ENCODE data around the gene CBY2.
"Not testable (repeated sequence)": the region's sequence is repeated elsewhere in the genome, so short reads cannot be mapped to it uniquely, and the experiment has no call there.

Gene CBY2, protein sequence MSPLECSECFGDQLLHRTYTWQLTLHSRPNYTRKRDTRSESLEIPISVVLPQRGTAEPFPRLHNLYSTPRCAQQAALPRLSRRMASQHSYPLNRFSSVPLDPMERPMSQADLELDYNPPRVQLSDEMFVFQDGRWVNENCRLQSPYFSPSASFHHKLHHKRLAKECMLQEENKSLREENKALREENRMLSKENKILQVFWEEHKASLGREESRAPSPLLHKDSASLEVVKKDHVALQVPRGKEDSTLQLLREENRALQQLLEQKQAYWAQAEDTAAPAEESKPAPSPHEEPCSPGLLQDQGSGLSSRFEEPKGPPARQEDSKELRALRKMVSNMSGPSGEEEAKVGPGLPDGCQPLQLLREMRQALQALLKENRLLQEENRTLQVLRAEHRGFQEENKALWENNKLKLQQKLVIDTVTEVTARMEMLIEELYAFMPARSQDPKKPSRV

DNA sequence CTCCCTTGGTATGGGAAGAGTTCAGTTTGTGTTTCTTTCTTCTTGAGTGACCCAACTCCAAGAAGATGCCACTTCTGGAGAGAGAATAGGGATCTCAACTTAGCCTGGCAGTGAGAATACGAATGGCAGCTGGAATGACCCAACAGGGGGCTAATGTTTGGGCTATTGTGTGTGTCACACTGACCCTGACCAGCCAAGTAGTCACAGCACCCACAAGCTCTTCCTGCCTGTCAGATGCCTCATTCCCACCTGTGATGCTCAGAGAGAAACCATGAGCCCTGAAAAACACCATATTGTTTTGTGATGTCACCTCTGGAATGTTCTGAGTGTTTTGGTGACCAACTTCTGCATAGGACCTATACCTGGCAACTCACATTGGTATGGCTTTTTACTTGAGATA is at the start of gene CBY2:
Gene CBY2 (plus strand): TSS at position 233 of the 400 bp plus-strand sequence. CDS start 71 bp downstream, at position 304.
- DNase-seq (no peak), ATAC-seq (no peak)

DNA sequence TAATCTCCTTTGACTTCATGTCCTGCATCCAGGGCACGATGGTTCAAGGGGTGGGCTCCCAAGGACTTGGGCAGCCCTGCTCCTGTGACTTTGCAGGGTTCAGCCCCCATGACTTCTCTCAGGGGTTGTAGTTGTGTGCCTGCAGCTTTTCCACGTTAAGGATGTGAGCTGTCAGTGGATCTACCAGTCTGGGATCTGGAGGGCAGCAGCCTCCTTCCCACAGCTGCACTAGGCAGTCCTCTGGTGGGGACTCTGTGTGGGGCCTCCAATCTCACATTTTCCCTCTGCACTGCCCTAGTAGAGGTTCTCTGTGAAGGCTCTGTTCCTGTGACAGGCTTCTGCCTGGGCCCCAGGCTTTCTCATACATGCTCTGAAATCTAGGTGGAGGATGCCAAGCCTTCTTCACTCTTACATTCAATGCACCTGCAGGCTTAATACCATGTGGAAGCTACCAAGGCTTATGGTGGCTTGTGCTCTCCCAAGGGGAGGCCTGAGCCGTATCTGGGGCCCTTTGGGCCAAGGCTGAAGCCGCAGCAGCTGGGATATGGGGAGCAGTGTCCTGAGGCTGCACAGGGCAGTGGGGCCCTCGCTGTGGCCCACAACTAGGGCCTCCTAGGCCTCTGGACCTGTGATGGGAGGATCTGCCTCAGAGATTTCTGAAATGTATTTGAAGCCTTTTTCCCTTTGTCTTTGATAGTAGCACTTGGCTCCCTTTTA is 47.3 kb upstream of the CBY2 start:
- ATAC-seq (no peak), DNase-seq (no peak)

GRCh38 chr13:45658586-45659235 is 43.4 kb upstream of the CBY2 start:
- no peak for DNase-seq
- peak; percentile 65 for ATAC-seq

DNA sequence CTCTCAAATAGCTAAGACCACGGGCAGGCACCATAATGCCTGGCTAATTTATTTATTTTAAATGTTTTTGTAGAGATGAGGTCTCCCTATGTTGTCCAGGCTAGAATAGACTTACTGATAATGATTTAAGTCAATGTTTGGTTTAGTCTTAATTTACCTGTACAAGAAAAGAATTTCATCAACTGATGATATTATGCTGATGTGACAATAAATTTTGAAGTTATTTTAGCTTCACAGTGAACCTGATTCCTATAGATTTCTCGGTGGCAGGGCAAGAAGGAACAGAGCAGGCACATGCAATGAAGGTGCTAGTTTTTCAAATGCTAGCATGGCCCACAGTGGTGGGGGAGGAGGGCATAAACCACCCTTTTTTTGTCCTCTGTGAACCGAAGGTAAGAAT is 42.6 kb upstream of the CBY2 start:
- DNase-seq (no peak), ATAC-seq (no peak)

DNA sequence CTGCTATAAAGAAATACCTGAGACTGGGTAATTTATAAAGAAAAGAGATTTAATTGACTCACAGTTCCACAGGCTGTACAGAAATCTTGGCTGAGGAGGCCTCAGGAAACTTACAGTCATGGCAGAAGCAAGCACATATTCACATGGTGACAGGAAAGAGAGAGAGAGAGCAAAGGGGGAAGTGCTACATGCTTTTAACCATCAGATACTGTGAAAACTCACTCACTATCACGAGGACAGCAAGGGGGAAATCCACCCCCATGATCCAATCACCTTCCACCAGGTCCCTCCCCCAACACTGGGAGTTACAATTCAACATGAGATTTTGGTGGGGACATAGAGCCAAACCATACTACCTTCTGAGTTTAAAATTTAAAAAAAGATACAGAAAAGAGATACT is 41.7 kb upstream of the CBY2 start:
- ATAC-seq, DNase-seq: not testable (repeated sequence)

DNA sequence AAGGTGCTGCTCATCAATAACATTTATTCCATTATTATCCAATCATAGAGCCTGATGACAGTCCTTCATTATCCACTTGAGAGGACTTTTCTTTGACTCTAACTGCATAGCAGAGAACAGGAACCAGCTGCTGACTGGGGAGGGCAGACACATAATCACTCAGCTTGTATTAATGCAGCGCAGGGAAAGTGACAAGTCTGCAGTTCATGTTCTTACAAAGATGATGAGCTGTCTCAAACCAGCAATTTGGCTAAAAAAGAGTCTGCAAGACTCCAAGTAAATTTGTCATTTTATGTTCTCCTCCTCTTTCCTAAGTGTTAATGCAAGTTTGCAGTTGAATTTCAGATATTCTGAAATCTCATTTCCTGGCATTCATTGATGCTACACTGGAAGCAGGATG is 40.0 kb upstream of the CBY2 start:
- no peak for DNase-seq
- no peak for ATAC-seq

GRCh38 chr13:45662903-45663302 is 39.2 kb upstream of the CBY2 start:
- DNase-seq, ATAC-seq: not testable (repeated sequence)

GRCh38 chr13:45669626-45670025 is 32.5 kb upstream of the CBY2 start:
- not testable (repeated sequence) for DNase-seq, ATAC-seq

DNA sequence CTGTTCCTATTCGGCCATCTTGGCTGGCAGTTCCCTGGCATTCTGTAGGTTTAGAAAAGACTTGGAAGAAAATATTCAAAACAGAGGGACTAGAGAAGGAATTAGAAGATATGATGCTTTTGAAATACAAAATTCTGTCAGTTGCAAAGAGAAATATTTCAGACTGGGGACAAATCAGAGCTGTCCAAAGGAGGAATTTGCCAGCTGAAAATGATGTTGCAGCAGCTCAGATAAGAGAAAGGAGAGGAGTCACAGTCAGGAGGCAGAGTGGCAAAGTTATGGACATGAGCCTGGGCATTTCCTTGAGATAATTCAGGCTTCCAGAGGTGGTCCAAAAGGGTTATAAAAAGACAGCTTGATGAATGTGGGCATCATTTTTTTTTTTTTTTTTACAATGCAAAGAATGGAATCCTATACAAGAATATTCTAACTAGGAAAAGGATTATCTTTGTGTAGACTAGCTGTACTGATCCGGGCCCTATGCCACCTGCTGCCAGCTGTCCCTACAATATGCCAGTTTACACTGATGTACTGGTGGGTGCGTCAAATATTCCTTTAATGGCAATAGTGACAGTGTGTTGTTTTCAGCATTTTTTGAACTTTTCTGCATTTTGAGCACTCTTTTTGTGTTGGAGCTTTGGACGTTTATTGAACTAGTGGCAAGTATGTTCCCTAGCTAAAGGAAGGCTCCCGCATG is 31.8 kb upstream of the CBY2 start:
- ATAC-seq, result no peak
- DNase-seq, result no peak

DNA sequence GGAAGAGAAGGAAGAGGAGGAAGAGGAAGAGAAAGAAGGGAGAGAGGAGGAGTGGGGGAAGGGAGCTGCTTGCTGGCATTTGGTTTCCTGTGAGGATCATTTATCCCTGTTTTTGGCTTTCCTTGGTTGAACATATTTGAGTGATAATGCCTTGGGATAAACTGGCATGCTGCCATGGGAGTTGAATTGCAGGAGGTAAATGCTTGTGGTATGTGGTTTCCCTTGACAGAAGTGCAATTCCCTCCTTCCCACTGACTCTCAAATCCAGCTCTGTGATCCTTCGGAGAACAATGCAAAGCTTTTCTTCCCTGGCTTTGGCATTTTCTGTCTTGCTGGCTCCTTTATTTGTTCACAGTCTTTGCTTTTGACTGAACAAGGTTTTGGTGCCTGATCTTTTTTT is 27.2 kb upstream of the CBY2 start:
- DNase-seq, result no peak
- no peak for ATAC-seq

DNA sequence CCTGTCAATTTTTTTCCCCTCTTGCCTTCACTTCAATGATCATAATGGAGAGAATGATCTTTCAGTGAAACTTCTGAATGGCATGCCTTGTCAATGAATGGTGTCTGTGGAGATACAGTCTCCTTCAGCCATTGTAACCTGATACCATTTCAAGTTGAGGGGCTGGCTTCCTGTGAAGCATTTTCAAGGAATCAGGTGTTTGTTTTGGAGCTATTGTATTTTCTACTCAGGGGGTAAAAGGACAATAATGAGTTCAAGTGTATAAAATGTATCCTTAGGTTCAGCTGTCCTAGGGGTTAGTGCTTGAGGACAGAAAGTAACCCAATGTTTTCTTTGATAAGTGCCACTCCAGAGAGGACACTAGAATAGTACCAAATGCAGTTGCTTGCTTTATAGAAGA is 23.8 kb upstream of the CBY2 start:
- ATAC-seq (no peak), DNase-seq (no peak)

DNA sequence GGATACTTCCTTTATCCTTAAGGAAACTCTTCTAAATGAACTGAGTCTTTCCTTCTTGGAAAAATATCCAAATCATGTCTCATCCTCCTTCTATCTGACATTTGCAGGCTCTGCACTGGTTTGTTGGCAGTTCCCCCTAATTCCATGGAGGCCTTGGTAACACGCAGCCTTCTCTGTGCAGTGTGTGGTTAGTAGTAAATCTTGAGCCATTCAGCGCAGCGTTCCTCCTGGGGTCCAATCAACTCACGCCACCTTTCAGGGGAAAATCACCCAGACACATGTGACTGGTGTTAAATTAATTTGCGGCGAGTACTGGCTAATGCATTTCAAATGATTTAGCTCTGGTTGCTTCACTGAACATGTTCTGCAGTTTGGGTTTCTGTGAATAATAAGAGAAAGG is 21.0 kb upstream of the CBY2 start:
- no peak for DNase-seq
- ATAC-seq, result no peak

DNA sequence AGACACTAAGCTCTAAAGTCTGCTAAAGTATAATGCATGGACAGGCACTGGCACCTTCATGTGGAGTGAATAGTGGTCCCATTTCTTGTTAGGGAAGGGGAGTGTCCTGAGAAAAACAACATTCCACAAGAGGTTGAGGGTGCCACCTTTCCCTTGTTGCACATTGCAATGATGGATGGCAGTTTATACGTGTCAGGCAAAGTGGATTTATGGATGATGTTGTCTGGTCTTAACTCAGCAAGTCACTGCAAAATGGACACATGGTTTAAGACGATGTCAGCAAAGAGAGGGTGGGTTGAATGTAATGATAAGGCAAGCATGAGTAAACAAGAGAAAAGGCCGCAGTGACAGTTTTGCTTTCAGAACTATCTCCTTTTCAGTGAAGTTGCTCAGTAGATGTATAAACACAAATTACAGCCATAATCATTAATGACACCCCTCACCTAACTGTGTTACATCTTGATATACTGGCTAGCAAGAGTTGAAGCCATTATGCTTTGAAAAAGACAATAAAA is 19.6 kb upstream of the CBY2 start:
- no peak for DNase-seq
- ATAC-seq, result no peak

GRCh38 chr13:45683701-45684100 is 18.4 kb upstream of the CBY2 start:
- no peak for DNase-seq
- no peak for ATAC-seq

DNA sequence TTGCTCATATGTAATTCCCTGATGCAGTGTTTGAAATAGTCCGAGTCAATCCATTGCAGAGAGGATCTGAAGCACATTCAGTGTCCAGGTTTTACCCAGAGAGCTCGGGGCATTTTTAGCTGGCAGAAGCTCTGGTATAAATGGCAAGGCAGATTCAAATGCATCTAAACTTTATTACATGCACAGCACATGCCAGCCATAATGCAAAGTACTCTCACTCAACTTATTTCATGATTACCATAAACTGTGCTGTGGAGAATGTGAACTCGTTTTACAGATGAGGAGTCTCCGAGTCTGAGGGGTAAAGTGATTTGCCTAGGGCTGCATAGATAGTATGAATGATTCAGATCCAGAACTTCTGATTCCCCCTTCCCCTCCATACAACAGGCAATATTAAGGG is 13.5 kb upstream of the CBY2 start:
- DNase-seq, result no peak
- no peak for ATAC-seq

DNA sequence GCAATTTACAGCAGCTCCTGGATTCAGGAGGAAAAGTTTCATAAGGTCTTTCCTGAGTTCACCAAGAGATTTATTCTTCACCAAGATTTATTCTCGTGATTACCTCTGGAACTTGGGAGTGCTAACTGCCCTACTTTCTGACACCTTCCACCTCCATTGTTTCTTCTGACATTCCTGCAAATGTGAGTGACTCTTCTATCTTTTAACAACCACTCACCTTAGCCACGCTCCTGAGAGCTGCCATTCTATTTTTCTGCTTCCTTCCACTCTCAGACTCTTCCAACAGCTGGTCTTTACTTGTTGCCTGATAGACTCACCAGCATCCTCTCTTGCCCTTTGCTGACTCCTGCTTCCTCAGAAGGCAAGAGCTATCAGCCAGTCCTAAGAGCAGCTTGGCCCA is 11.5 kb upstream of the CBY2 start:
- ATAC-seq (no peak), DNase-seq (no peak)

GRCh38 chr13:45691251-45691650 is 10.9 kb upstream of the CBY2 start:
- no peak for DNase-seq
- no peak for ATAC-seq

DNA sequence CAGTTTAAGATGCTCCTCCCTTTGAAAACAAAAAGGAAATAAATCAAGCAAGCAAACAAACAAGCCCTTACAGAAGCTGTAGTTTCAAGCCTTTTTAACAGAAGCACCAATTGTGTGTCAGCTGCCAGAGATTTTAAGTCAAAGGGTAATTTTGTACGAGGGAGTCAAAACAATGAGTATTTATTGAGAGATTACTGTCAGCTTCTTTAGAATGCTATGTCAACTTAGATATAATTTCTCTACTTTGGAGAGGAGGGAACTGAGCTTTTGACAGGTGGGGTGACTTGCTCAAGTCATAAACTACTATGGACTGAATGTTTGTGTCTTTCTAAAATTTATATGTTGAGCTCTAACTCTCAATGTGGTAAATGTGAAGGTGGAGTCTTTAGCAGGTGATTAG is 10.5 kb upstream of the CBY2 start:
- DNase-seq (no peak), ATAC-seq (no peak)

GRCh38 chr13:45695198-45695730 is 6.9 kb upstream of the CBY2 start:
- DNase-seq (no peak), ATAC-seq (peak; percentile 75)

- ATAC-seq (no peak), DNase-seq (no peak)
Observed at GRCh38 chr13:45696610-45697226, 5.4 kb upstream of the CBY2 start.

Measured in stimulated activated naive CD8-positive, alpha-beta T cell treated with anti-CD3 and anti-CD28 coated beads, Interleukin-15, Interleukin-2, amounts not matched to agents 100 U/mL and 50 U/mL, for 24 hours (primary cell).